Activated T-cell treated with anti-CD3 and anti-CD28 coated beads, Interleukin-2, amount 50 U/mL, for 1 hour (primary cell): ENCODE measurements around the gene ZNF552.
"Not testable (repeated sequence)": the region's sequence is repeated elsewhere in the genome, so short reads cannot be mapped to it uniquely, and the experiment has no call there.

Experiments used
- DNase-seq: peaks from one replicate; pipeline ENCODE4 v3.0.0-alpha.2; 2020

The ZNF552 gene

GRCh38 chr19:57814505-57815246 lies at the start of gene ZNF552:
Gene ZNF552 (minus strand): TSS chr19:57814913. CDS start chr19:57814743, 170 bp downstream.
- DNase-seq, result peak; percentile 74

DNA sequence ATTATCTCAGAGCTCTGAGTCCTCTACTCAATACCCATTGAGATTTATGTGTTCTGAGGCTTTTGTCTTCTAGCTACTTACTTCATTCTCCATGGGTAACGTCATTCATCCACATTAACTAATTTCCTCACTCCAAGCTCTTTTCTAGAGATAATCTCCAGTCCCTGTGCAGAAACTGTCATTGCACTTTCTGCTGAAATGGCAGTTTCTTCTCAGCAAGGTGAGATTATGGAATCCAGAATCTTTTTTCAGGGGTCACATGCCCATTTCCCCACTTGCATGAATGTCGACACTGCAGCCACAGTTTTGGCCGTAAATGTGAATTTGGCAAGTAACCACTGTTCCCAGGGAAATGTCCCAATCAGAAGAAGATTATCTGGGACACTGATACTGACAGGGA lies 47.6 kb upstream of the ZNF552 start:
- not testable (repeated sequence) for DNase-seq

- not testable (repeated sequence) for DNase-seq
These were observed 39.4 kb upstream of the ZNF552 start for GRCh38 chr19:57854117-57854516.

- not testable (repeated sequence) for DNase-seq
These were observed 37.3 kb upstream of the ZNF552 start for GRCh38 chr19:57851812-57852603.

GRCh38 chr19:57850553-57851017 lies 35.9 kb upstream of the ZNF552 start:
- no peak for DNase-seq

GRCh38 chr19:57849666-57850473 lies 35.2 kb upstream of the ZNF552 start, which contains the start of gene ZNF587:
Gene ZNF587 (plus strand): TSS chr19:57849859. CDS start chr19:57850039, 180 bp downstream.
- peak; percentile 75 for DNase-seq

GRCh38 chr19:57849162-57849665 lies 34.5 kb upstream of the ZNF552 start:
- DNase-seq, result not testable (repeated sequence)

DNA sequence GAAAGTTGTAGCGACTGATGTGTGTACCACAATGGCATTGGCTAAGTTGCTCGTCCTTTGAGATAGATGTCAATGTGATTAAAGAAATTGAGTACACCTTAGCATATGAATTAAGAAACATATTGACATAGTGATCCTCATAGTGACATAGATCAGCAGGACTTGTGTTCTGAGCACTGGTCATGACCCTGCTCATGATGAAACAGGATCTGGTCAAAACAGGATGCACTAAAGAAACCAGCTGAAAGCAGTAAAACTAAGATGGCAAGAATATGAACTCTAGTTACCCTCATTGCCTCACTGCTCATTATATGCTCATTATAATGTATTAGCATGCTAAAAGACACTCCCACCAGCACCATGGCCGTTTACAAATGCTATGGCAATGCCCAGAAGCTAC lies 32.5 kb upstream of the ZNF552 start:
- DNase-seq, result not testable (repeated sequence)

GRCh38 chr19:57841122-57841763 lies 26.5 kb upstream of the ZNF552 start:
- DNase-seq, result no peak

GRCh38 chr19:57838622-57839191 lies 24.0 kb upstream of the ZNF552 start:
- DNase-seq, result not testable (repeated sequence)

- DNase-seq, result not testable (repeated sequence)
These were observed 22.3 kb upstream of the ZNF552 start for GRCh38 chr19:57836991-57837390.

DNA sequence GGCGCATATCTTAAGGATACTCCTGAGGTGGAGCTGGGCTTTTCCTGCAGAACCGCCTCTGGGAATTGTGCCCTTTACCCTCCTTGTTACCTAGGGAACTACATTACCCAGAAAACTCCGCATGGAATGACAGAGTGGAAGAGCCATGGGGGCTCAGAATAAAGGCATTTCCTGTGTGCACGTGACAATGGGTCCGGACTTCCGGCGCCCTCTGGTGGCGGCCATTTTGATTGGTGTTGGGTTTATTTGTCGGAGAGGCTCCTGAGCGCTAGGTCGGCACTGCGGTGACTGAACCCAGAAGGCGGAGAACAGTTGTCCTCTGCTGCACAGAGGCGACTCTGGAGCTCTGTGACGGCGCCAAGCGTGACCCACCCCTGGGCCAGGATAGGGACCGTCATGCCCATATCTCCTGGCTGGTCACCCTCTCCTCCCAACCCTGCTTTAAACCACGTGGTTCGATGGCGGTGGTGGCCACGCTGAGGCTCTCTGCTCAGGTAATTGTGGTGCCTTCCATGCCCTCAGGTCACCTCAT lies 15.4 kb upstream of the ZNF552 start, which contains the start of gene ZNF587B:
Gene ZNF587B, plus strand, starts transcription at position 229 of the 532 bp plus-strand sequence. Its CDS starts 230 bp downstream, at position 459.
- DNase-seq, result peak; percentile 48

- no peak for DNase-seq
These were observed 14.6 kb upstream of the ZNF552 start for GRCh38 chr19:57829316-57829715.

- no peak for DNase-seq
These were observed 10.8 kb upstream of the ZNF552 start for GRCh38 chr19:57825511-57825910.

- not testable (repeated sequence) for DNase-seq
These were observed 8.9 kb upstream of the ZNF552 start for GRCh38 chr19:57823608-57824007.

- DNase-seq, result not testable (repeated sequence)
These were observed 8.4 kb upstream of the ZNF552 start for GRCh38 chr19:57823155-57823554.

DNA sequence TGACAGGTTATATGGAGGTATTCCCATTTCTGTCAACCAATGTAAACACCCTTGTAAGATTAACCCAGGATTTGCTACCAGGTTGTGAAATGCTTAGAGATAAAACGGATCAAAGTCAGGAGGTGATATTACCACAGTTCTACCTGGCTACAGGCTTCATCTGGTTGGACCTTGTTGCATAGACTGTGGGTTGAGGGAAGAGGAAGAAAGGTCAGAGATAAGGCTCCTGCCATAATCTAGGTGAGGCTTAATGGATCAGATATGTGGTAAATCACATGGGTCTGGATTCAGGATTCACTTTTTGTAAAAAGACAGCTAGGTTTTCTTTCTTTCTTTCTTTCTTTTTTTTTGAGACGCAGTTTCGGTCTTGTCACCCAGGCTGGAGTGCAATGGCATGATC lies 6.8 kb upstream of the ZNF552 start:
- DNase-seq, result not testable (repeated sequence)

DNA sequence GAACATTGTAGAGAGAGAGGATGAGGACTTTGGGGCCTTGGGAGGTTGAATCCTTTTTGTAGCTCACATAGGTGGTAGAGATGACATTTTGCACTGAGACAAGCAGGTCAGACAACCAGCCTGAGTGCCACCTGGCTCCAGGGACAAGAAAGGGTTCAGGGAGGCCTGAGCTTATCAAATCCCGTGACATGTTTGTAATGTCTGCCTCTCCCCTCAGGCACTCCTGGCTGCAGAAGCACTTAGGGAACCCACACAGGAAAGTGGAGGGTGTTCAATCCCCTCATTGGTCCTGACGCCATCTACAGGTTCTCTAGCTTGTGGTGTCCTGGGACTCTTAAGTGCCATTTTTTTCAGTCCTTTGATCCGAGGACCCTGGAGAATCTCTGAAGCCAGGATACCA lies 6.4 kb upstream of the ZNF552 start:
- not testable (repeated sequence) for DNase-seq

- DNase-seq, result no peak
These were observed 5.9 kb upstream of the ZNF552 start for GRCh38 chr19:57820599-57820998.

DNA sequence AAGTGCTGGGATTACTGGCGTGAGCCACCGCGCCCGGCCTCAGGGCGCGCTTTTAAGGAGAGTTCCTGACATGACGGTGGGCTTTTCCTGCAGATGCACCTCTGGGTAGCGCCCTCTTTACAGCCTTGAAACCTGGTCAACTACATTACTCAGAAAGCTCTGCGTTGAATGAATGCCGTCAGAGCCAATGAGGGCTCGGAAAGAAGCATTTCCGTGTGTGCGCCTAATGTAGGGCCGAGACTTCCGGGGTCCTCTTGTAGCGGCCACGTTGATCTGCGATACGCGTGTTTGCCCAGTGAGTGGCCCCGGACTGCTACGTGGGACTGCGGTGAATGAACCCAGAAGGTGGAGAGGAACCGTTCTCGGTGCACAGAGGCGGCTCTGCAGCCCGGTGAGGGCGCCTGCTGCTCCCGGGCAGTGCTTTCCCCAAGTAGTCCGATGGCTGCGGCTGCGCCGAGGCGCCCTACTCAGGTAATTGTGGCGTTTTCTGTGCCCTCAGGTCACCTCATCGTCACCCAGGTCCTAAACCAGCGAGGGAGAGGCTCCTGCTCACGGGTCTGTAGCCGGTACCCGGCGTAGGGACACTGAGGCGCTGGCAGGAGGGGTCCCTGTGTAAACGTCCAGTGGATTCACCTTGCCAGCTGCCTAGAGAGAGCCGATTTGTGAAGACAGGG lies 4.9 kb upstream of the ZNF552 start:
- peak; percentile 76 for DNase-seq

DNA sequence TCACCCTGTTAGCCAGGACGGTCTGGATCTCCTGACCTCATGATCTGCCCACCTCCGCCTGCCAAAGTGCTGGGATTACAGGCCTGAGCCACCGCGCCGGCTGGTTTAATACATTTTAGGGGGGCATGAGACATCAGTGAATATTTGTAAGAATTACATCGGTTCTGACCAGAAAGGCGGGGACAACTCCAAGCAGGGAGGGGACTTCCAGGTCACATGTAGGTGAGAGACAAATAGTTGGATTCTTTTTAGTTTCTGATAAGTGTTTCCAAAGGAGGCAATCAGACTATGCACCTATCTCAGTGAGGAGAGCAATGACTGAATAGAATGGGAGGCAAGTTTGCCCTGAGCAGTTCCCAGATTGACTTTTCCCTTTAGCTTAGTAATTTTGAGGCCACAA lies 3.7 kb upstream of the ZNF552 start:
- no peak for DNase-seq
